ENCODE data around the gene FNBP1.

DNA sequence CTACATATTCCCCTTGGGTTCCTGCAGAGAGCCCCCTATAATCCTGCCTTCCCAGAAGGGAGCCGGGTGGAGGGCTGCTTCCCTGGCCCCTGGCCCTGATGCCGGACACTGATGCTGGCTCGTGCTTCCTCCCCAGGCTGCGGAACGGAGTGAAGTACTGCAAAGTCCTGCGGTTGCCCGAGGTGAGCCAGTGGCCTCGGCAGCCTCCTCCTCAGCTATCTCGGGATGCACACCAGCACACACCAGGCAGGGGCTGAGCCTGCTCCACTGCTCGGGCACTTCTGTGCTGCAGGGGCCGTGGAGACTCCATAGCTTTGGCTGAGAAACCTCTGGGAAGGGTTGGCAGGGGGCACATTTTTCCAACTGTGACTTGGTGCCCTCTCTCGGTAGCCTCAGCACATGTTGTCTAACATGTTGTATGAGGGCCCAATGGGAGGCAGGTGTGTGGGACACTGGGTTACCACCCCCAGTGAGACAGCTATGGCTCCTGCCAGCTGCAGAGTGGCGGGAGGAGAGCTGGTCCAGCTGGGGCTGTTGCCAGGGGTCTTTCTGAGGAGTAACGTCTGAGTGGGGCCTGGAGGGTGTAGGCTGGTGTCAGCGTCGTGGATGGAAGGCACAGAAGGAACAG is 169.3 kb downstream of the FNBP1 start:
- TF ChIP-seq, protein P1, sequence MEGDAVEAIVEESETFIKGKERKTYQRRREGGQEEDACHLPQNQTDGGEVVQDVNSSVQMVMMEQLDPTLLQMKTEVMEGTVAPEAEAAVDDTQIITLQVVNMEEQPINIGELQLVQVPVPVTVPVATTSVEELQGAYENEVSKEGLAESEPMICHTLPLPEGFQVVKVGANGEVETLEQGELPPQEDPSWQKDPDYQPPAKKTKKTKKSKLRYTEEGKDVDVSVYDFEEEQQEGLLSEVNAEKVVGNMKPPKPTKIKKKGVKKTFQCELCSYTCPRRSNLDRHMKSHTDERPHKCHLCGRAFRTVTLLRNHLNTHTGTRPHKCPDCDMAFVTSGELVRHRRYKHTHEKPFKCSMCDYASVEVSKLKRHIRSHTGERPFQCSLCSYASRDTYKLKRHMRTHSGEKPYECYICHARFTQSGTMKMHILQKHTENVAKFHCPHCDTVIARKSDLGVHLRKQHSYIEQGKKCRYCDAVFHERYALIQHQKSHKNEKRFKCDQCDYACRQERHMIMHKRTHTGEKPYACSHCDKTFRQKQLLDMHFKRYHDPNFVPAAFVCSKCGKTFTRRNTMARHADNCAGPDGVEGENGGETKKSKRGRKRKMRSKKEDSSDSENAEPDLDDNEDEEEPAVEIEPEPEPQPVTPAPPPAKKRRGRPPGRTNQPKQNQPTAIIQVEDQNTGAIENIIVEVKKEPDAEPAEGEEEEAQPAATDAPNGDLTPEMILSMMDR (IDR thresholded peaks at IDR 0.05), result no peak
- no peak for TF ChIP-seq EZH2 (IDR thresholded peaks at IDR 0.05)
